ENCODE measurements around the gene GDF7. TPM values are rescaled to one million over a fixed set of nuclear protein-coding genes. Genes with fewer than 3 reads are reported as not detected.
A peak's percentile ranks its signal among the peaks of the same experiment; 100 is the strongest.

Gene GDF7
- total RNA-seq, 1 donor from 2014 or later = 3.2 TPM

- no peak for DNase-seq (ENCODE audit: low read depth)
These were observed 21.6 kb upstream of the GDF7 start for GRCh38 chr2:20645301-20645701.

GRCh38 chr2:20645761-20646160 is 21.2 kb upstream of the GDF7 start:
- no peak for DNase-seq (ENCODE audit: low read depth)

GRCh38 chr2:20646446-20646845 is 20.5 kb upstream of the GDF7 start:
- no peak for DNase-seq (ENCODE audit: low read depth)

GRCh38 chr2:20647211-20647610 is 19.7 kb upstream of the GDF7 start:
- no peak for DNase-seq (ENCODE audit: low read depth)

GRCh38 chr2:20647738-20648137 is 19.2 kb upstream of the GDF7 start:
- DNase-seq (ENCODE audit: low read depth) = no peak

GRCh38 chr2:20648206-20648605 is 18.7 kb upstream of the GDF7 start:
- no peak for DNase-seq (ENCODE audit: low read depth)

GRCh38 chr2:20648831-20649230 is 18.1 kb upstream of the GDF7 start:
- no peak for DNase-seq (ENCODE audit: low read depth)

GRCh38 chr2:20649576-20649975 is 17.4 kb upstream of the GDF7 start:
- DNase-seq (ENCODE audit: low read depth) = peak; percentile 69

GRCh38 chr2:20649976-20650375 is 17.0 kb upstream of the GDF7 start:
- DNase-seq (ENCODE audit: low read depth) = peak; percentile 36

- peak; percentile 23 for DNase-seq (ENCODE audit: low read depth)
These were observed 16.5 kb upstream of the GDF7 start for GRCh38 chr2:20650393-20650876.

- peak; percentile 38 for DNase-seq (ENCODE audit: low read depth)
These were observed 15.8 kb upstream of the GDF7 start, which contains the start of gene HS1BP3 for GRCh38 chr2:20650877-20651730. HS1BP3 (minus strand) TSS chr2:20651098; CDS start chr2:20651063, 35 bp downstream.

- DNase-seq (ENCODE audit: low read depth) = no peak
These were observed 15.2 kb upstream of the GDF7 start for GRCh38 chr2:20651731-20652099.

- no peak for DNase-seq (ENCODE audit: low read depth)
These were observed 14.8 kb upstream of the GDF7 start for GRCh38 chr2:20652141-20652540.

- DNase-seq (ENCODE audit: low read depth) = no peak
These were observed 14.0 kb upstream of the GDF7 start for GRCh38 chr2:20652673-20653575.

GRCh38 chr2:20653695-20654534 is 13.0 kb upstream of the GDF7 start:
- no peak for DNase-seq (ENCODE audit: low read depth)

GRCh38 chr2:20654535-20654813 is 12.5 kb upstream of the GDF7 start:
- no peak for DNase-seq (ENCODE audit: low read depth)

GRCh38 chr2:20656561-20656960 is 10.4 kb upstream of the GDF7 start:
- DNase-seq (ENCODE audit: low read depth) = no peak

GRCh38 chr2:20657522-20658235 is 9.3 kb upstream of the GDF7 start:
- no peak for DNase-seq (ENCODE audit: low read depth)

GRCh38 chr2:20660506-20661420 is 6.2 kb upstream of the GDF7 start:
- DNase-seq (ENCODE audit: low read depth) = peak; percentile 18
